NCI-H69 (cell line): ENCODE data around the gene DSTN.

Source experiments
- DNase-seq: peaks from one replicate; lab custom pipeline; 2025; lab: John Stamatoyannopoulos, UW

Gene DSTN

GRCh38 chr20:17569616-17570346 is at the start of gene DSTN:
Gene DSTN (plus strand): TSS chr20:17570075. CDS start chr20:17570209, 134 bp downstream.
- peak; percentile 99 for DNase-seq

- DNase-seq = no peak
Observed at GRCh38 chr20:17520583-17520982, 49.3 kb upstream of the DSTN start.

- DNase-seq = no peak
Observed at GRCh38 chr20:17522528-17522927, 47.3 kb upstream of the DSTN start.

GRCh38 chr20:17523326-17523725 is 46.5 kb upstream of the DSTN start:
- no peak for DNase-seq

- no peak for DNase-seq
Observed at GRCh38 chr20:17524560-17524959, 45.3 kb upstream of the DSTN start.

- DNase-seq = no peak
Observed at GRCh38 chr20:17525132-17525531, 44.7 kb upstream of the DSTN start.

- peak; percentile 48 for DNase-seq
Observed at GRCh38 chr20:17525650-17526049, 44.2 kb upstream of the DSTN start.

GRCh38 chr20:17529586-17529985 is 40.3 kb upstream of the DSTN start:
- no peak for DNase-seq

GRCh38 chr20:17530153-17530552 is 39.7 kb upstream of the DSTN start:
- peak; percentile 9 for DNase-seq

GRCh38 chr20:17530716-17531664 is 38.9 kb upstream of the DSTN start, which contains the start of gene BFSP1:
Gene BFSP1 (minus strand): TSS chr20:17531379. CDS start chr20:17531329, 50 bp downstream.
- DNase-seq = peak; percentile 86

- DNase-seq = no peak
Observed at GRCh38 chr20:17531665-17532025, 38.2 kb upstream of the DSTN start.

- peak; percentile 49 for DNase-seq
Observed at GRCh38 chr20:17533396-17533795, 36.5 kb upstream of the DSTN start.

GRCh38 chr20:17534077-17534476 is 35.8 kb upstream of the DSTN start:
- no peak for DNase-seq

- peak; percentile 85 for DNase-seq
Observed at GRCh38 chr20:17536944-17537444, 32.9 kb upstream of the DSTN start.

- no peak for DNase-seq
Observed at GRCh38 chr20:17537959-17538358, 31.9 kb upstream of the DSTN start.

- peak; percentile 54 for DNase-seq
Observed at GRCh38 chr20:17538517-17539170, 31.2 kb upstream of the DSTN start.

- no peak for DNase-seq
Observed at GRCh38 chr20:17541596-17541995, 28.3 kb upstream of the DSTN start.

GRCh38 chr20:17541996-17542395 is 27.9 kb upstream of the DSTN start:
- DNase-seq = no peak

GRCh38 chr20:17542481-17542880 is 27.4 kb upstream of the DSTN start:
- no peak for DNase-seq

- DNase-seq = no peak
Observed at GRCh38 chr20:17542993-17543412, 26.9 kb upstream of the DSTN start.

GRCh38 chr20:17543531-17544131 is 26.2 kb upstream of the DSTN start:
- no peak for DNase-seq

GRCh38 chr20:17545127-17545526 is 24.7 kb upstream of the DSTN start:
- no peak for DNase-seq
